Skeletal muscle cell (primary cell): ENCODE results near the gene AGBL4.
"Not testable (repeated sequence)": the region's sequence is repeated elsewhere in the genome, so short reads cannot be mapped to it uniquely, and the experiment has no call there.

Source experiments
- DNase-seq: peaks from one replicate; pipeline ENCODE4 v3.0.0-alpha.2; 2010; ENCODE audit warnings: low read depth
- H3K4me3 ChIP-seq: 2 replicates; pipeline ENCODE4 v1.5.1; 2011; ENCODE audit warnings: low read depth, mild to moderate bottlenecking, control low read depth, low read length, moderate library complexity

The AGBL4 gene

DNA sequence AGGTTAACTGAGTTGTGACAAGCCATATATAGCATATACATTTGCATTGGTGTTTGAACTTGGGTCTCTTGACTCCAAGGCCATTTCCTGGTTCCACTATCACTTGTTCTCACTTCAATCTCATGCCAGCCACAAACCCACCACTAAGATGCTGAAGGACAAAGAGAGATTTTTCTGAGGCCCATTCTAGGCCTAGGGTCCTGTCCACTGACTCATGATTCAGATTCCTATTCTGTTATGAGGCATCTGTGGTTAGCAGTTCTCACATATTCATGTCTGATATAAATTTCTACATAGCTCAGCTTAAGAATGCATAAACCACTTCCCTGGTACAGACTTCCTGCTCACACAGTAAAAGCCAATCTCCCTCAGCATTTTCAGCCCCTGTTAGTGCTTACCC lies 921.0 kb downstream of the AGBL4 start:
- no peak overlapping the region for H3K4me3 ChIP-seq
- peak; percentile 68 for DNase-seq

DNA sequence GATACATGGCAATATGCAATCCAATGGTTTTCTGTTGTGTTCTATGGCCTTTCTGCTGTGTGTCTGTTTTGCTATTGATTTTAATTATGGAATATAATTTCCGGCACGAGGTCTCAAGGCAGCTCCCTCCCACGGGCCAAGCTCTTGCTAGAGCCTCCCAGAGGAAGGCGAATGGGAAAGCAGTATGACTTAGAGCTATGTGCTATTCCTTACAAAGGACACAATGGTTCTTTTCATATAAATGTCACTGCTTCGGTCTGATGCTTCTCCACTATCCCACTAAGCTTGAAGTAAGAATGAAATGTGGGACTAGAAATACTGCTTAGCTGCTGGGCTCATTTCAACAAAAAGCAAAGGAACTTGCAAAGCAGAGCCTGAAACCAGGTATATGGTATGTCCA lies 924.9 kb downstream of the AGBL4 start:
- H3K4me3 ChIP-seq: no peak overlapping the region
- no peak for DNase-seq

DNA sequence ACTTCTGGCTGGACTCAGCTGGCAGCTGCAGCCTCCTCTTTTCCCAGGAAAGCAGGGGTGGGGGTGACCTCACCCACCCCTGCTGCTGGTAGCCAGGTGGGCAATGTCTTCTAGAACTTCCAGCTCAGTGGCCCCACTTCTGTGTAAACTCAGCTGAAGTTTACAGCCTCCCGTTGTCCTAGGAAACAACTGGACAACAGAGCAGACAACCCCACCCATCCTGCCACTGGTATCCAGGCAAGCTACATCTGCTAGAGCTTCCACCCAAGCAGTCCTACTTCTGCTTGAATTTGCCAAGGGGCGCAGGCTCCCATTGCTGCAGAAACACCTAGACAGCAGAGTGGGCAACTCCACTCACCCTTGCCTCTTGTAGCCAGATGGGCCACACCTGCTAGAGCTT lies 937.4 kb downstream of the AGBL4 start:
- no peak overlapping the region for H3K4me3 ChIP-seq
- DNase-seq: no peak

DNA sequence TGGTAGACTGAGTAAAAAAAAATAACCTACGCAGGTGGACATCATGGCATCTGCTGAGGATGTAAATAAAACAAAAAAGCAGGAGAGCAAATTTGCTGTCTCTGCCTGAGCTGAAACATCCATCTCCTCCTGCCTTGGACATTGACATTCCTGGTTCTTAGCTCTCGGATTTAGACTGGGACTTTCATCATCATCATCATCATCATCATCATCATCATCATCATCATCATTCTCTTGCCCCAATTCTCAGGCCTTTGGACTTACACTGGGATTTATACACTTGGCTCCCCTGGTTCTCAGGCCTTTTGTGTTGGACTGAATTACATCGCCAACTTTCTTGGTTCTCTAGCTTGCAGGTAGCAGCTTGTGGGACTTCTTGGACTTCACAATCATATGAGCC lies 938.7 kb downstream of the AGBL4 start:
- no peak overlapping the region for H3K4me3 ChIP-seq
- DNase-seq: no peak

DNA sequence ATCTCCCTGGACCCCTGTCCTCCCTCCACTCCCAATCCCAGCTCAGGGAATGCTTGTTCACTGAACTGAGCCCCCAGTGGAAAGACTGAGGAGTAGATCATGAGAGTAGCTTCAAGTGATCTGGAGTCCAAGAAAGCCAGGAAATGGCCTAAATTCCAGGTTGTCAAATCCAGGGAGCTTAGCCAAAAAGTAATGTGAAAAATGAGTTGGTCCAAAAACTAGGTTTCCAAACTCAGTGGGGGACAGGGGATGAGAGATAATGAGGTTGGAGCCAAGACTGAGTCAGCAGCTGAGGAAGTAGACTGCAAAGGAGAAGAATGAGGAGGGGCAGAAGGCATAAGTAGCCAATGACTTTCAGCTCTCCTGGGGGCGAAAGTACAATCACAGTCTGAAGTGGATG lies 963.0 kb downstream of the AGBL4 start:
- peak; percentile 86 for DNase-seq
- no peak overlapping the region for H3K4me3 ChIP-seq

DNA sequence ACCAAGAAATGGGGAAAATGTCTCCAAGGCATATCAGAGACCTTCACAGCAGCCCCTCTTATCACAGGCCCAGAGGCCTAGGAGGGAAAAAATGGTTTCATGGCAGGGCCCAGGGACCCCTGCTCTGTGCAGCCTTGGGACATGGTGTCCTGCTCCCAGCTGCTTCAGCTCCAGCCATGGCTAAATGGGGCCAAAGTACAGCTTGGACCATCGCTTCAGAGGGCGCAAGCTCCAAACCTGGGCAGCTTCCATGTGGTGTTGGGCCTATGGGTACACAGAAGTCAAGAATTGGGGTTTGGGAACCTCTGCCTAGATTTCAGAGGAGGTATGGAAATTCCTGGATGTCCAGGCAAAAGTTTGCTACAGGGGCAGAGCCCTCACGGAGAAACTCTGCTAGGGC lies 964.7 kb downstream of the AGBL4 start:
- no peak for DNase-seq
- no peak overlapping the region for H3K4me3 ChIP-seq

DNA sequence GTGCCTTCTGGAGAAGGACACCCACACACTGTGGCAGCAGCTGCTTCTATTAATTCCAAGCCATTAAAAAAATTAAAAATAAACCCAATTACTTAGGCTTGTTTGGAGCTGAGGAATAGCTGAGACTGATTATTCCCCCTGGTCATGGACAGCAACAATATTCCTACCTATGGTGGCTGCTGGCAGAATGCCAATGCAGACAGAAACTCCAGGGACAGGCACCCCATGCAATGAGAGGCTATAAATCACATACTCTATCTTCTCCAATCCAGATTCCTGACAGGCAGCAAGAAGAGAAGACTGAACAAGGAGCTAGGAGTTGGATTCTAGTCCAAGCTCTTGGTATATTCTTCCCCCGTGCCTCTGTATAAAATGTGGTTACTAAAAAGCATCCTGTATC lies 971.7 kb downstream of the AGBL4 start:
- H3K4me3 ChIP-seq: no peak overlapping the region
- no peak for DNase-seq

DNA sequence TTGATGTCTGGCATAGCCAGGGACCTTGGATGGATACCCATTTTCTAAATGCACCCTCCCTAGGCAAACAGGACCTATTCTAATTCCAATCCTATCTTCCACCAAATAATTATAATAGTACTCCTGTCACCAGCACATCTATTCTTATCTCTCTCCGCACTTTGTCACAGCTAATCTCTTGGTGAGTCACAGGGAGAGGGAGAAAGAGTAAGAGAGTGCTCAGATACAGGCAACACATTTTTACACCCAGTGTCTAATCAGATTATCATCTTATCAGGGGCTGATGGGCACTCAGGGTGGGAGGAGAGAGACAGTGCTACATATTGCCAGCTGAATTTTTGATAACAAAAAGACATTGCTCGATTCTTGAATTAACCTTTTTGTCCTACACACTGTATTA lies 972.1 kb downstream of the AGBL4 start:
- no peak overlapping the region for H3K4me3 ChIP-seq
- DNase-seq: no peak

DNA sequence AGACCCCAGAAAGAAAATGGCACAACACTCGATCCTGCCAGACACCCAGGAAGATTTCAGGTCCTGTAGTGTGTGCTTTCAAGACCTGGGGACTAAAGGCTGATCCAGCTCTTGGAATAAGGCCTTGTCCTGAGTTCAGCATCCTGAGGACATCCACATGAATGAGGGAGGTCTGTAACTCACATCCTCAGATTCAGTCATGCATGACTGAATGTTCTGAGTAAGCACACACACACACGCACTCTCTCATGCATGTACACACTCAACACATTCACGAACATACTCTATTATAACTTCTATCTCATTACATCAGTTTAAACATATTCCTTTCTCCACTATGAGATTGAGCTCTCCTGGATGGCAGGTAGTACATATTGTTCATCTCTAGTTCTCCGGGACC lies 973.7 kb downstream of the AGBL4 start:
- no peak overlapping the region for H3K4me3 ChIP-seq

DNA sequence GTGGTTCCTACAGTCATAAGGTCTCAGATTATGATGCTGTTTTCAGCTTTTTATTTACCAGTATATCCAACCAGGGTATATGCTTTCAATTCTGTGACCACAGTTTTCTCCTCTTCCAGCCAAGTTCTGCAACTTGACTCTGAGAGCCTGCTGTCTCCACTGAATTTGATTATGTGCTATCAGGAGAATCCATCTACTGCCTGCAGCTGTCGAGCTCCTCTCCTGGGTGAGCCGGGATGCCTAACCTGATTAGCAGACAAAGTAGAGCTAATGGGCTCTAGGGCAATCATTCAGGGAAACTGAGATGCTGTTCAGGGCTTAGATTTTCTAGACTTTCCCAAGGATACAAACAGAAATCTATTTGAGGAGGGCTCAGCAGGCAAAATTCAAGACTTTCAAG lies 975.6 kb downstream of the AGBL4 start:
- DNase-seq: no peak
- H3K4me3 ChIP-seq: no peak overlapping the region

More for the DNA sequence above, 973.7 kb downstream of the AGBL4 start:
- no peak for DNase-seq

DNA sequence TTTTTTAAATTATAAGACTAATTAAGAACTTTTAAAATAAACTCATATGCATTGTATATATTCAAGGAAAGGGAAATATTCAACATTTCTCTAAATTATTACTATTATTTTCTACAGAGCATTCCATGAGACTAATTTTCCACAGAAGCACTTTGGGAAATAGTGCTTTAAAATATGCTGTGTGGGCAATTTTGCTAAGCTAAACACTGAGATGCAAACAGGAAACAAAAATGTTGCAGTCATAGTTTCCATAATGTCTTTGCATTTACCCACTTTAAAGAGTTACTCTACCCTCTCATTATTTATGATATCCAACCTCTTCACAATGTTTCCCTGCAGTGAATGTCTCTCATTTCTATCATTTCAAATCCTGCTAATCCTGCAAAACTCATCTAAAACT lies 977.4 kb downstream of the AGBL4 start:
- DNase-seq: no peak
- no peak overlapping the region for H3K4me3 ChIP-seq

DNA sequence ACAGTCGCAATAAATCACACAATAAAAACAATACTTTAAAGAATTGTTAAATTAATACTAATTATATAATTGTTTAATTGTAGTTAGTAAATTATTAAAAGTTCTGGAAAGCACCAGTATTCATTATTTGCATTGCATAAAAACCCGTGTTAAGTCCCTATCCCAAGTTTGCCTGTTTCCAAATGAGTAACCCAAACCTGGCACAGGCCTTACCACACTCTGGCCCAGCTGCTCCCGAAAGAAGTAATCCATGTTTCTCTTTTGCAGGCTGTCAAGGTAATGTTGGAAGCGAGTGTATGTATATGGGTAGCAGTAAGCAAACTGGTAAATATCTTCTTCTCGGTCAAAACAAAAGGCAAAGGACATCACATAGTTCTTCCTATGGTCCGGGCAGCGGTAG lies 978.4 kb downstream of the AGBL4 start:
- no peak for DNase-seq
- H3K4me3 ChIP-seq: no peak overlapping the region

DNA sequence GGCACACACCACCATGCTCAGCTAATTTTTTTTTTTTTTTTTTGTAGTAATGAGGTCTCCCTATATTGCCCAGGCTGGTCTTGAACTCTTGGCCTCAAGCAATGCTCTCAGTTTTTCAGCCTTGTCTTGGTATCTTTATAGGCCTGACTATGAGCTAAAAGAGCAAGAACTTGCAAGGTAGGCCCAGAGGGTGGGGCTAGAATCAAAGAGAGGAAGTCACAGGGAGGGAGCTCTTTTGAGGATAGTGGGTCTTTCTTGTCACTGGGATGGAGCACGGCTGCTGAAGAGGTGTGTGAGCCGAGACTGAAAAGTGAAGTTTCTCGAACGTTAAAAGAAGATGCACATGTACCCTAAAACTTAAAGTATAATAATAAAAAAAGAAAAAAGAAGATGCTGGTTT lies 987.1 kb downstream of the AGBL4 start:
- no peak overlapping the region for H3K4me3 ChIP-seq

DNA sequence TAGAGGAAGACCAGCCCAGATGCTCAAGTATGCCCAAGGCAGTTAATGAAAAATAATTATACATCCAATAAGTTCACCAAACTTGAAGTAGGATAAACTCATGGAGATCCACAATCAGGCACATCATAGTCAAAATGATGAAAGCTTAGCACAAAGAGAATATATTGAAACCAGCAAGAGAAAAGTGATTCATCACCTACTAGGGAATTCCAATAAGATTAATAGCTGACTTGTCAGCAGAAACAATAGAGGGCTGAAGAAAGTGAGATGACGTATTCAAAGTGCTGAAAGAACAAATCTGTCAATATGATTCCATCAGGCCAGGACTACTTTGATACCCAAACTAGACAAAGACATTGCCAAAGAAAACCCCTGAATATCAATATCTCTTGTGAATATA lies 995.4 kb downstream of the AGBL4 start:
- H3K4me3 ChIP-seq: no peak overlapping the region
- DNase-seq: no peak

More for the DNA sequence above, 987.1 kb downstream of the AGBL4 start:
- DNase-seq: no peak

DNA sequence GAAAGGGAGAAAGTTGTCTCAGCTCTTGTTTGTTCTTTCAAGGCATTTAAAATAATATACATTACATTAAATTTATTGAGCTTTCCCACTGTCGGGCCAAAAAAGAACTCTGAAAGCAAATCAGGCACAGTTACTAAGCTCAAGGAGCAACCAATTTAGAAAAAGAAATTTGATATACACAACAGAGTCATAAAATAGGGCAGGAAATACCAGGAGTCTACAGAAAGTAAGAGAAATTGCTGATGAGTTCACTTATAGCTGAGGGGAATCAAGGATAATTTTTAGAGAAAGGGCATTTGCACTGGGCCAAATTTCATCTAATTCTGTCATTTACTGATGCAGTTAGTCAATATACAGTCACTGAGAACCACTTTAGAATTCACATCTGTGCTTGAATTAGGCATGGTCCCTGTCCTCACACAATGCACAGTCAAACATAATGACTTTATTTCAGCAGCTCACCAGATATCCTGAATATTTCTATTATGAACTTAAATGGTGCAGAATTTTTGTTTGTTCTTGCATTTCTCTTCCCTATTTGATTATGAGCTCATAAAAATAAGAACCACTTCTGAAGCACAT lies 997.4 kb downstream of the AGBL4 start:
- no peak for DNase-seq
- no peak overlapping the region for H3K4me3 ChIP-seq

DNA sequence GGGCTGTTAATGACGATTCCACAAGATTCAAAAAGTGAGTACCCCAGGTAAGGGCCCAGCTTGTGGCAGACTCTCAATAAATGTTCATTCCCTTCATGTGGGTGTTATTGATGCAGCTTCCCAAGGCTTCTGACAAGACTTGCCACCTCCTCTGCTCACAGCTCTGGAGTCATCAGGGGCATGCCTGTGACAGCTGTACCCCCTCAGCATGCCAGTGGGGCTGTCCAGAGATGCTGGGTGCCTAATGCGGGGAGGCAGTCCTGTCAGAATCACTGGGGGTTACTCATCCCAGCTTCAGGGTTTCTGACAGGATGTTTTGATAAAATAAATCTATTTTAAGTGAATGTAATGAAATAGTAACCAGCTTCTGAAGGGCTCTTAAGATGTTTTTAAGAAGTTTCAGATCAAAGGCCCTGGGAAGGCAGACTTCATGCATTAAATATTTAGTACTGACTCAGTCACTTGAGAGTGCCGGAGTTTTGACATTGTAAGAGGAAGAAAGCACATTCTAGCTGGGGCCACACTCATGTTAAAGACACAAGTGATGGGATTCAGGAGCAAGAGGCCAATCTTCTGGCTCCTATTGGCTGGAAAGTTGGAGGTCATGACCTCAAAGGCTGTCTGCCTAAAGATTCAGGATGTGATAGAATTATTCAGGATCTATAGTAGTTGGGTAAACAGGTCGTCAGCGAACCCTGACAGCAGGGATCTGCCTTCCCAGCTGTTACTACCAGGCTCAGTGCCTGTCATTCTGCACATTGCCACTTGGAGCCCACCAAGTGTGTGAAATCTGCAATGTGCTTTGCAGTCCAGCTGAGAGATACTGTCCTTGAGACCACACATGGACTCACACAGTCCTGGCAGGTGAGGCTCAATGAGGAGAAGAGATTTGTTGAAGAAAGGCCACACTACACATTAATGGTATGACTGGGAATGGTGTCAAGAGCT lies 1007.5 kb downstream of the AGBL4 start:
- no peak overlapping the region for H3K4me3 ChIP-seq
- no peak for DNase-seq

DNA sequence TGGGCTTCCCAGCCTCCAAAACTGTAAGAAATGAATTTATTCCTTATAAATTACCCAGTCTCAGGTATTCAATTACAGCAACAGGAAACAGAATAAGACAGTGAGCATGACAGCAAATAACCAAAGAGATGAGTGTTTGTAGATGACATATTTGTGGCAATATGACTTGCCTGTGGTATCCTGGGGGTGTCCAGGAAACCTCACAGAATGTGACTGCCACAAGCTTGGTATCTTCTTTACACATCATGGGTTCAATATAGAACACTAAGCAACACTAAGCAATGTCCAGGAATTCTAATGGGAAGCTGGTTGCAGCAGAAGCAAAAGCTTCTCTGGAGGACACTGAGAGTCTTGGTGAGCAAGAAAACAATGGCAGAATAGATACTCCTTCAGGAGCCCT lies 1010.7 kb downstream of the AGBL4 start:
- no peak for DNase-seq
- no peak overlapping the region for H3K4me3 ChIP-seq

DNA sequence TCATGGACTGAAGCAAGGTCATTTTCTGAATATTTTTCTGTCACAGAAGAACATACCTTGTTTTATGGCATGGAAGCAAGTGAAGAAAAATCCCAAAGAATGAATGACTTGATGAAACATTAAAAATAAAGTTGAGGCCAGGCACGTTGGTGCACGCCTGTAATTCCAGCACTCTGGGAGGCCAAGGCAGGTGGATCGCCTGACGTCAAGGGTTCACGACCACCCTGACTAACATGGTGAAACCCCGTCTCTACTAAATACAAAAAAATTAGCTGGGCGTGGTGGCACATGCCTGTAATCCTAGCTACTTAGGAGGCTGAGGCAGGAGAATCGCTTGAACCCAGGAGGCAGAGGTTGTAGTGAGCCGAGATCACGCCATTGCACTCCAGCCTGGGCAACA lies 1020.8 kb downstream of the AGBL4 start:
- not testable (repeated sequence) for DNase-seq, H3K4me3 ChIP-seq

DNA sequence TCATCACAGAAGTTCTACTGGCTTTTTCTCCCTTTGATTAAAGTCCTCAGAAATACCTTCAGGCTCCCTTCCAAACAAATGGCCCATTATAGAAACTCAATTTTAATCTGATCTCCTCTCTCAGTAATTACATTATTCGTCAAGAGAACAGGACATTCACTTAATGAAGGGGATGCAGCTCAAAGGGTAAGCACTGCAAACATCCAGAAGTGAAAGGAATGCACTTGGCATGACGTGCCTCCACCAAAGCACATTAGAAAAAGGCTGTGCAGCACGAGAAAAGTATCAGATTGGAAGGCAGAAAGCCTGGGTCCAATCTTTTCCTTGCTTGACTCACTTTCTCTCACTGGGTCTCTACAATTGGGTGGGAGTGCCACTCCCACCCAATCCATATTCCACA lies 1024.4 kb downstream of the AGBL4 start:
- H3K4me3 ChIP-seq: no peak overlapping the region

DNA sequence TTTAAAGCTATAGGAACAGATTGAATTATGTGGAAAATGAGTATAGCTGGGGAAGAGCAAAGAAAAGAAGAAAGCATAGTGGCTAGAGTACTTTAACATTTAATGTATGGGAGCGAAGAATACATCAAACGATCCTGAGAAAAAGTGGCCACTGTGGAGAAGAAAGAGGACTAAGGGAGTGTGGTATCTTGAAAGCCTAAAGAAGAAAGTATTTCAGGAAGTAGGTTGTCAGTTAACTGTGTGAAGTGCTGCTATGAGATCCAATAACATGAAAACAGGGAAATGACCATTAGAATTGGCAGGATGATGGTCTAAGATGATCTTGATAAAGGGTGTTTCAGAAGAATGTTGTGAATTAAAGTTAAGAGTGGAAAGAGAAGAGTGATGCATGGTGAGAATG lies 1027.4 kb downstream of the AGBL4 start:
- no peak overlapping the region for H3K4me3 ChIP-seq
- no peak for DNase-seq

More for the DNA sequence above, 1024.4 kb downstream of the AGBL4 start:
- DNase-seq: no peak

DNA sequence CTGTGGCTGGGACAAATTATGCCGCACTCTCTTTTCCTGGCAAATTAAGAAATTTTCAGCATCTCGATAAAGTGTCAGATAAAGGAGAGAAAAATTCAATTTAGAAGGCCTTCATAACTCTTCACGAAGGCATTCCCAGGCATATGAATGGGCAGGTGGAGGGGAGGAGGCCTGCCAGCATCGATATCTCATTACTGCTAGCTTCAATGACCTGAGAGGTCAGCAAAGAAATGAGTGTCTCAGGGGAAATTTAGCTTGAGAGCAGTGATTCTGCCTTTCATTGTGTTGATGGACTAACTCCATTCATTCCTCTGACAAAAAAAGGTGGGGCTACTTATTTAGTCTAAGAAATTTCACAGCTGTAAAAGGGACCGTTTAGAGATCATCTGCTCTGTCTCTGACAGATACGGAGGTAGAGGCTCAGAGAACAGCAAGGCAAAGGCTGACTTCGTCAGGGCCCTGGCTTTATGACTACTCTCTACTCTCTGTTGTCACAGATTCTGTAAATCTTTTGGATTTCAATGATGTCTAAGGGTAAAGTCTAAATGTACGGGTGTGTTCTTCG lies 1035.0 kb downstream of the AGBL4 start:
- no peak overlapping the region for H3K4me3 ChIP-seq
- no peak for DNase-seq
